ENCODE results near the gene MYO16. TPM values are rescaled to one million over a fixed set of nuclear protein-coding genes. Genes with fewer than 3 reads are reported as not detected.
"Not testable (repeated sequence)": the region's sequence is repeated elsewhere in the genome, so short reads cannot be mapped to it uniquely, and the experiment has no call there.

MYO16 gene
- total and polyA plus RNA-seq, 2 experiments from 2014 or later, result 0.02 to 0.15 TPM

GRCh38 chr13:109211616-109212015 lies 582.2 kb downstream of the MYO16 start:
- H3K27me3 ChIP-seq, result no peaks in the 10 kb centered on the region
- no peak for DNase-seq (ENCODE audit: low read depth in 1 of 2, low spot score in 1 of 2)
- H3K36me3 ChIP-seq, result no peaks in the 10 kb centered on the region
- no peaks in the 10 kb centered on the region for H3K4me1 ChIP-seq (ENCODE audit: low read depth)
- no peak for TF ChIP-seq CTCF (IDR thresholded peaks at IDR 0.05; ENCODE audit: low read depth, low read length)
- H3K9me3 ChIP-seq (ENCODE audit: low read depth), result no peaks in the 10 kb centered on the region
- no peak overlapping the region for H3K4me3 ChIP-seq
- no peak overlapping the region for H3K27ac ChIP-seq

- Histone ChIP-seq H3K9me3 (ENCODE audit: low read depth) (no peaks in the 10 kb centered on the region), H3K4me3 (no peak overlapping the region), H3K27me3 (no peaks in the 10 kb centered on the region), H3K4me1 (ENCODE audit: low read depth) (no peaks in the 10 kb centered on the region), H3K27ac (no peak overlapping the region), H3K36me3 (no peaks in the 10 kb centered on the region)
- TF ChIP-seq CTCF (IDR thresholded peaks at IDR 0.05; ENCODE audit: low read depth, low read length), result no peak
- no peak for DNase-seq (ENCODE audit: low read depth in 1 of 2, low spot score in 1 of 2)
Observed at GRCh38 chr13:109212650-109213049, 583.2 kb downstream of the MYO16 start.

GRCh38 chr13:109213714-109214113 lies 584.3 kb downstream of the MYO16 start:
- no peak for DNase-seq (ENCODE audit: low read depth in 1 of 2, low spot score in 1 of 2)
- no peaks in the 10 kb centered on the region for H3K27me3 ChIP-seq
- H3K36me3 ChIP-seq, result no peaks in the 10 kb centered on the region
- H3K4me3 ChIP-seq, result no peak overlapping the region
- H3K4me1 ChIP-seq (ENCODE audit: low read depth), result no peaks in the 10 kb centered on the region
- H3K9me3 ChIP-seq (ENCODE audit: low read depth), result no peaks in the 10 kb centered on the region
- no peak overlapping the region for H3K27ac ChIP-seq
- TF ChIP-seq CTCF (IDR thresholded peaks at IDR 0.05; ENCODE audit: low read depth, low read length), result no peak

GRCh38 chr13:109214393-109214792 lies 585.0 kb downstream of the MYO16 start:
- H3K27ac ChIP-seq, result no peak overlapping the region
- no peaks in the 10 kb centered on the region for H3K27me3 ChIP-seq
- no peak overlapping the region for H3K4me3 ChIP-seq
- no peaks in the 10 kb centered on the region for H3K9me3 ChIP-seq (ENCODE audit: low read depth)
- TF ChIP-seq CTCF (IDR thresholded peaks at IDR 0.05; ENCODE audit: low read depth, low read length), result no peak
- H3K4me1 ChIP-seq (ENCODE audit: low read depth), result no peaks in the 10 kb centered on the region
- no peak for DNase-seq (ENCODE audit: low read depth in 1 of 2, low spot score in 1 of 2)
- H3K36me3 ChIP-seq, result no peaks in the 10 kb centered on the region

GRCh38 chr13:109215377-109215776 lies 586.0 kb downstream of the MYO16 start:
- no peak overlapping the region for H3K4me3 ChIP-seq
- no peaks in the 10 kb centered on the region for H3K27me3 ChIP-seq
- H3K27ac ChIP-seq, result no peak overlapping the region
- no peaks in the 10 kb centered on the region for H3K36me3 ChIP-seq
- TF ChIP-seq CTCF (IDR thresholded peaks at IDR 0.05; ENCODE audit: low read depth, low read length), result no peak
- no peaks in the 10 kb centered on the region for H3K9me3 ChIP-seq (ENCODE audit: low read depth)
- no peaks in the 10 kb centered on the region for H3K4me1 ChIP-seq (ENCODE audit: low read depth)
- DNase-seq (ENCODE audit: low read depth in 1 of 2, low spot score in 1 of 2), result no peak

- not testable (repeated sequence) for H3K27ac ChIP-seq; H3K36me3 ChIP-seq; H3K27me3 ChIP-seq; DNase-seq (ENCODE audit: low read depth in 1 of 2, low spot score in 1 of 2); H3K4me1 ChIP-seq (ENCODE audit: low read depth); H3K9me3 ChIP-seq (ENCODE audit: low read depth); H3K4me3 ChIP-seq
Observed at GRCh38 chr13:109217510-109217909, 588.1 kb downstream of the MYO16 start.
